HG03103 (cell line): ENCODE data around the gene NOC2L.
A peak's percentile ranks its signal among the peaks of the same experiment; 100 is the strongest.

ENCODE experiments used
- ATAC-seq: cut with Tn5 transposase; IDR thresholded peaks from one replicate; pipeline ENCODE4 v1.9.1; 2021; ENCODE audit warnings: low read depth; ENCODE audit not compliant: unreplicated experiment

The NOC2L gene

GRCh38 chr1:958823-959730 lies at the start of gene NOC2L:
TSS of gene NOC2L (minus strand) at chr1:959256. CDS start at chr1:959240, 16 bp downstream.
- peak; percentile 69 for ATAC-seq

- ATAC-seq, result no peak
Observed at GRCh38 chr1:1006305-1007159, 47.5 kb upstream of the NOC2L start.

GRCh38 chr1:1005774-1006304 lies 46.8 kb upstream of the NOC2L start:
- no peak for ATAC-seq

DNA sequence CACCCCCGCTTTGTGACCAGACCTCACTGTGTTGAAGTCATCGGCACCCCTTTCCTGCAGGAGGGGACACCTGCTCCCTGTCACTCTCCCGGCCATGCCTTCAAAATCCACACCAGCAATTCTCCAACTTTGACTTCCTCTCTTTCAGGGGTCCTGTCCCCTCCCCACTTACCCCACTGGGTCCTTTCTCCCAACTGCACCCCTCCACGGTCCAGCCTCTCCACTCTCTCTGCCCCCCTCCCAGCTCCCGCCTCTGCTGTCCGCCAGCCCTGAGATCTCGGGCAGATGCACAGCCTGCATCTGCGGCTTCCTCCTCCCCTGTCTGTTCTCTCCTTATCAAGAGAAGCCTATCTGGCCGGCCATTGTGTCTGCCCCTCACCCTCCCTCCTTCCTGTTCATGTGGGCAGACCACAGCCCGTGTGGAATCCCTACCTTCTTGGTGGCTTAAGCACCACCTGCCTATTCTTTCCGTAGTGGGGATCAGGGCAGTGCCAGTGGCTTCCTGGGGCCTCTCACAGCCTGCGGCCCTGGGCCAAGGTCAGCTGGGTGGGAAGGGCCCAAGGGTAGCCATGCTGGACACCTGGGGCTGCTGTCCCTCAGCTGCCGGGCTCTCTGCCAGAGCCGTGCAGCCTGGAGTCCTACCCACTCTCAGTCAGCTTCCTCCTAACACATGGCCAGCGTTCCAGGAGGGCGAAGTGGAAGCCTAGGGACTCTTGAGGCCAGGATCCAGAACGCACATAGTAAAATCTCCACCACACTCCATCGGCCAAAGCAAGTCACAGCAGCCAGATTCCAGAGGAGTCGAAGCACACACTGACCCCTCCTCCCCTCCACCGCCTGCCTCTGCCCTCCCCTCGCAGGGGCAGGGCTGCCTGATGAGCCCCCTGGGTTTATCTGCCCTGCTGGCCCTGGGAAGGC lies 46.0 kb upstream of the NOC2L start:
- no peak for ATAC-seq

- no peak for ATAC-seq
Observed at GRCh38 chr1:1004420-1004779, 45.3 kb upstream of the NOC2L start.

GRCh38 chr1:1003618-1004419 lies 44.8 kb upstream of the NOC2L start:
- no peak for ATAC-seq

- ATAC-seq, result no peak
Observed at GRCh38 chr1:1001057-1001783, 42.2 kb upstream of the NOC2L start.

GRCh38 chr1:1000357-1001056 lies 41.5 kb upstream of the NOC2L start:
- no peak for ATAC-seq

GRCh38 chr1:999725-1000356 lies 40.8 kb upstream of the NOC2L start, which contains the start of gene HES4:
TSS of gene HES4 (minus strand) at chr1:1000097. CDS start at chr1:999973, 124 bp downstream.
- no peak for ATAC-seq

- no peak for ATAC-seq
Observed at GRCh38 chr1:998995-999724, 40.1 kb upstream of the NOC2L start.

GRCh38 chr1:998745-998994 lies 39.6 kb upstream of the NOC2L start:
- no peak for ATAC-seq

- ATAC-seq, result no peak
Observed at GRCh38 chr1:997993-998744, 39.1 kb upstream of the NOC2L start.

- ATAC-seq, result no peak
Observed at GRCh38 chr1:997713-997992, 38.6 kb upstream of the NOC2L start.

DNA sequence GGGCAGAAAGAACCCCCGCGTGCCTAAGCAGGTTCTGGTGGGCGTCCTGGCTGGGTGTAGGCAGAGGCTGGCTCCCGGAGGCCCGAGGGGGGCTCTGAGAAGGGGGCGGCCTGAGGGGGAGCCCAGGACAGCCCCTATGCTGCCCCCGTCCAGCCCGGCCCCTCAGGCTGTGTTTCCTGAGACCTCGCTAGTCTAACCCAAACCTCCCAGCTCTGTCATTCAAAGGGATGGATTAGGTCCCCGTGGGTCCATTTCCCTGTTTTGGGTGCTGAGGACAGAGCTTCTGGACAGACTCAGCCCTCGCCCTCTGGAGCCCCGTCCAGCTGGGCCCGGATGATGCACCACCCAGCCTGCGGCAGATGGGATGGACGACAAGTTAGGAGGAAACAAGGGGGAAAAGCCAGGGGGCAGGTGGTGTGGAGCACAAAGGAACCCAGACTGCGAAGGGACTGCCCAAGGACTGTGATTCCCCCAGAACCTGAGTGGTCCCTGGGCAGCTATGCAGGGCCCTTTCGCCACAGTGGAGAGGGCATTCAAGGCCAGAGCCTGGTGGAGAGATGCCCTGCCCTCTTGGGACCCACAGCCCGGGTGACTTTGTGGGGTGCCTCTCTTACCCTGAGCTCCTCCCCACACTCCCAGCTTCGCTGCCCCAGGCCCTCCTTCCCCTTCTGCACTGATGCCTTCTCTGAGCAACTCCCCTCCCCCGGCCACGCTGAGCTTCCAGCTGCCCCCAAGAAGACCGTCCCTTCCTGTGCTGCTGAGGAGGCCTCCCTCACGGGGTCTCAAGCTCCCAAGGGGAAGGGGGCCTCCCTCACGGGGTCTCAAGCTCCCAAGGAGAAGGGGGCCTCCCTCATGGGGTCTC lies 38.0 kb upstream of the NOC2L start:
- ATAC-seq, result no peak

GRCh38 chr1:995665-996633 lies 36.9 kb upstream of the NOC2L start:
- ATAC-seq, result no peak
